ENCODE measurements around the gene OR2F2. TPM values are rescaled to one million over a fixed set of nuclear protein-coding genes. Genes with fewer than 3 reads are reported as not detected.

The OR2F2 gene
- polyA plus RNA-seq, 1 donor, result not detected

DNA sequence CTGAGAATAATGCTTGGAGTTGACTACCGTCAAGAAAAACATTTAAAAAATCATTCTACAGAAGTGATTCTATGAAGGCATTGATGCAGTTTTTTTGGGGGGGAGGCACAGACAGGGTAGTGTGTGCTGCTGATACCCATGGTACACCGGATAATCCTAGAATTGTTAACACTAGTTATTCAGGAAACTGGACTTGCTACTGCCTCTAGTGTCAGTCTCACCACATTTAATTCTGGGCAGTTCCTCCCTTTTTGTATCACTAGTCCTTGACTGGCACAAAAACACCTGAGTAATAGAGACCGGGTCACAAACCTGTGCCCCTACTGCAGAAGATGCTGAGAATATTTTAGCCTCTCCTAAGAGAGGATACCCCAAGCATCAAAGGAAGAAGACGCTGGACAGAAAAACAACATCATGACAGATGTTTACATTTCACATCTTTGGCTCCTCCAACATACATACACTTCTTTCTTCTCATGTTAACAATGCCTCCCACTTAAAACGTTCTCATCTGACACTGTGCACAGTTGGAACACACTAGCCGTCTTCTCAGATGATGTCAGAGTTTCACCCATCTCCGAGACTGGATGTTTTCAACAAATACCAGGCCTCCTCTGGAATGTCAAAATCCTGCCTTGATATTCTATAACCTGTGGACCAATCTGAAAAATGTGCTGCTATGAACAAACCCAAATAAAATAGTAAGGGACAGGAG lies 19.9 kb upstream of the OR2F2 start:
- no peak for DNase-seq

DNA sequence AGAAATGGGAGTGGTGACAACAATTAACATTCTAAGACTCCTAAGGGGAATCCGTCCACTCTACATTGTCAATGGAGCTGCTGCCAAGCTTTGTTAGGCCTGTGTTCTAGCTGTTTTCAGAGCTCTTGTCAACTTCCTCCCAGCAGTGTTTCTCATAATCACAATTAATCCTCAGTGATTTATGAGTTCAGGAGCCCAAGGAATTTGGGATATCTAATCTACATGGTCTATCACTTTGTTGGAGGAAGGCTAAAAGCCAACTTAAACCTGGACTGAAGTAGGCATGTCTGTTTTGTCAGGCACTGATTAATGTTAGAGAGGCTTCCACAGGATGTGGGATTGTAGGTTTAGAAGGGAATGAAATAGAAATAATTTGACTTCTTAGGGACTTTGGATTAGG lies 10.2 kb upstream of the OR2F2 start:
- DNase-seq, result no peak

- DNase-seq, result no peak
These were observed 5.7 kb upstream of the OR2F2 start for GRCh38 chr7:143929224-143929920.

DNA sequence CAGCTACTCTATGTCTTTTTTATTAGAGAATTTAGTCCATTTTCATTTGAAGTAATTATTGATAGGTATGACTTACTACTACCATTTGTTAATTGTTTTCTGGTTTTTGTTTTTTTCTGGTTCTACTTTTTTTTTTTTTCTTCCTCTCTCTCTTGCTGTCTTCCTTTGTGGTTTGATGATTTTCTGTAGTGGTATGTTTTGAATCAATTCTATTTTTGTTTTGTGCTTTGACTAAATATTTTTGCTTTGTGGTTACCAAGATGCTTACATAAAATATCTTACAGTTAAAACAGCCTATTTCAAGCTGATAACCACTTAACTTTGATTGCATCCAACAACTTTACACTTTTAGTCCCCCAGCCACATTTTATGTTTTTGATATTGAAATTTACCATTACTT lies 3.3 kb upstream of the OR2F2 start:
- no peak for DNase-seq

- DNase-seq, result no peak
These were observed 1.3 kb downstream of the OR2F2 start for GRCh38 chr7:143936087-143937009.

GRCh38 chr7:143938379-143939243 lies 3.6 kb downstream of the OR2F2 start:
- DNase-seq, result no peak

GRCh38 chr7:143945423-143945822 lies 10.4 kb downstream of the OR2F2 start:
- no peak for DNase-seq

DNA sequence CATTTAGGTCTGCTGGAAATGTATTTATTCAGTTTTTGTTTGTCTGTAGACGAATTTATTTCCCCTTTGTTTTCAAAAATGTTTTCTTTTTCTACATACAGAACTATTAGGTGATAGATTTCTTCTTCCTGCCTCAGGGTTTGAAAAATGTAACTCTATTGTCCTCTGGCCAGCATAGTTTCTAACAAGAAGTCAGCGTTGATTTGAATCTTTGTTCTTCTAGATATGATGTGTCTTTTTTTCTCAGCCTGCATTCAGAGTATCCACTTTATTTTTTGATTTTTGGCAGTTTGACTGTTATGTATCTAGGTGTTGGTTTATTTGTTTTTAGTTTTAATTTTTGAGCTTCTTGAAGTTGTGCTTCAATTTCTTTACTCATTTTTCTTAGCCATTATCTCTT lies 12.1 kb downstream of the OR2F2 start:
- DNase-seq, result no peak

- DNase-seq, result no peak
These were observed 13.7 kb downstream of the OR2F2 start for GRCh38 chr7:143948733-143949132.

- DNase-seq, result peak; percentile 19
These were observed 18.4 kb downstream of the OR2F2 start for GRCh38 chr7:143953421-143953820.

DNA sequence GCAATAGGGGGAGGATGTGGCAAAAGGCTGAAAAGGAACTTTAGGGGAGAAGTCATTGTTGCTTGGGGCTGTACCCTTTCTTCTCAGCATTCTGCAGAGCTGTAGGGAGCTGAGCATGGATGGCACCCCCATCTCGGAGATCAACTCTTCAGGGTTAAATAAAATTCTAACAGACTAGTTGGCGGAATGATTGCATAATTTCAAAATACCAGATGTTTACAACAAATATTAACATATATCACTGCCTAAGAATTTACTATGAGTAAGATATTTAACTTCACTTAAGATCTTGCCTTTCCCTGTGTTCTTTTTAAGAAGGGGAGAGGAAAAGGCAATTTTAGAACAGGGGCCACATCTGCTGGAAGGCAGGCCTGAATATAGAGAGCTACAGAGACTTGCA lies 19.1 kb downstream of the OR2F2 start:
- no peak for DNase-seq

- no peak for DNase-seq
These were observed 19.5 kb downstream of the OR2F2 start, which contains the start of gene OR2F1 for GRCh38 chr7:143954544-143954943. Gene OR2F1 (plus strand): TSS chr7:143954844. CDS start chr7:143959971, 5,127 bp downstream.

GRCh38 chr7:143958781-143959180 lies 23.7 kb downstream of the OR2F2 start:
- DNase-seq, result no peak

DNA sequence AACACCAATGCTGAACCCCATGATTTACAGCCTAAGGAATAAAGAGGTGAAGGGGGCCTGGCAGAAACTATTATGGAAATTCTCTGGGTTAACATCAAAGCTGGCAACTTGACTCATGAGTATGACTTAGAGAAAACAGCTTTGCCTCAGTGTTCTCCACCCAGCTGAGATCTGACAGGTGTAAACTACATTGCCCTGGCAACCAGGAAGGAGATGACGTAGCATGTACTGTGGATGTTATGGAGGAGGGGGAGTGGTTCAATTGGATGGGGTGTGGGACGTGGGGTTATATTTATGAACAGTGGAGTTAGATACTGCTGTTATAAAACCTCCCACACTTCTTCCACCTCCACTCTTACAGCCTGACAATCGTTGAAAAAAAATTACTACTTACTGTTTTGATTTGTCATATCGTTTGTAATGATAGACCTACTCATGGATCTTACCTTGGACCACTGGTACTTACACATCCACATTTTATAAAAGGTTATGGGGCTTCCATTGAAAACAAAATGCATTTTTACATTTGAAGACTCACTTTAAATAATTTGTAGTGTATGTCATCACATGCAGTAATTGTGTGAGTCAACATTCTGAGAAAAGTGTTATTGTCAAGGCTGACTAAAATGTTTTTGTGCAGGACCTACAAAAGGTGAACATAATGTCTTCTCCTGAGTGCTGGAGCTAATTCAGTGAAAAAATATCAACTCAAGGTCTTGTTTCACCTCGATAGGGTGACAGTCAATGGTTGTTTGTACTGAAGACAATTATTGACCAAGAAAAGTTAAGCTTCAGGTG lies 26.0 kb downstream of the OR2F2 start:
- no peak for DNase-seq

GRCh38 chr7:143965280-143965679 lies 30.2 kb downstream of the OR2F2 start:
- DNase-seq, result no peak

DNA sequence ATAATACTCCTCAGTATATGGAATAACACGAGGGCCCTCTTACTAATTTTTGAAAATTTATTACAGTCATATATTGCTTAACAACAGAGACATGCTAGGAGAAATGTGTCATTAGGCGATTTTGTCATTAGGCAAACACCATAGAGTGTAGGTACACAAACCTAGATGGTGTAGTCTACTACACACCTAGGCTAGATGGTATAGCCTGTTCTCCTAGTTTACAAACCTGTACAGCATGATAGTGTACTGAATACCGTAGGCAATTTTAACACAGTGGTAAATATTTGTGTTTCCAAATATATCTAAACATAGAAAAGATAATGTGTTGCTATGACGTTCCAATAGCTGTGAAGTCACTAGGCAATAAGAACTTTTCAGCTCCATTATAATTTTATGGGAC lies 32.4 kb downstream of the OR2F2 start:
- DNase-seq, result no peak

DNA sequence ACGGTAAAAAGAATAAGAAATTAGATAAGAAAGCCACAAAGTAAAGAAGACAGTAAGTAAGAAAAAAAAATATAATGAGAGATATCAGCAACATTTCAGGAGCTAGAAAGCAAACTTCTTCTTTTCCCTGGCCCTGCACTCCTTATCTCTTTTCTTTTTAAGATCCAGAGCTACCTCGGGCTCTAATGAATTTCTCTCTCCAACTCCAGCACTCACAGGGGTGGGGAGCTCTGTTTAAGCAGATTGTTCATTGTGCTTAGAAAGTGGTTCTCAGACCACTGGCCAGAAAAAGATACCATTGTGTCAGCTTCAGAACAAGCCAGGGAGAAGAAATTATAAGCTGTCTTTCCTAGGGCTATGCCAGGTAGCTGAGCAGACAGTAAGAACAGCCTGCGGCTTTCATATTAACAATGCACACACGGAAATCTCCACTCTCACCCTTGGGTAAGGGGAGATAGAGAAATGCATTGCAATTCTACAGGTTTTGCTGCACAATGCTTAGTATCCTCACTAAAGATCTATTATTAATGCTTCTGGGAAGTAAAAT lies 38.9 kb downstream of the OR2F2 start:
- DNase-seq, result no peak

DNA sequence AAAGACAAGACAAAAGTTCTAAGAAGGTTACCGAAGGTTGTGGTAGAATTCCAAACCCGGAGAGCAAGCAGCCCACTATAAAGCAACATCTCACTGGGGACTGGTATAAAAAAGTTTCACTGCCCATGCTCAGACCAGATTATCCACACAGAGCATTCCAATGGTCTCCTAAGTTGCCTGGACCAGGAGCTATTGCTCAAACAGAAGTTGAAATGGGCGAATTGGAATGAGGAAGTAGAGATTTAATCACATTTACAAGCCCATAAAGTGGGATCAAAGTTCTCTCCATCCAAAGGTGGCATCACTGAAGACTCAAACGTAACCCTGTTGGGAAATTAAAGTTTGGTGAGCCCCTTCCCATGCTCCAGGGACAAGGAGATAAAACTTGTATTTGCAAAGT lies 39.4 kb downstream of the OR2F2 start:
- no peak for DNase-seq

GRCh38 chr7:143975617-143976016 lies 40.6 kb downstream of the OR2F2 start:
- no peak for DNase-seq

- no peak for DNase-seq
These were observed 43.6 kb downstream of the OR2F2 start for GRCh38 chr7:143978585-143978984.

GRCh38 chr7:143979359-143979758 lies 44.3 kb downstream of the OR2F2 start:
- no peak for DNase-seq
